ENCODE results near the gene MOB4. TPM values are rescaled to one million over a fixed set of nuclear protein-coding genes. Genes with fewer than 3 reads are reported as not detected.
"Not testable (repeated sequence)": the region's sequence is repeated elsewhere in the genome, so short reads cannot be mapped to it uniquely, and the experiment has no call there.

Gene MOB4
- total RNA-seq, 1 experiment from 2014 or later, result 20.5 TPM

GRCh38 chr2:197576631-197577030 lies 60.8 kb downstream of the MOB4 start:
- Mint-ChIP-seq H3K36me3 (ENCODE audit: insufficient read depth, unreplicated experiment) (peaks cover 5% of the 10 kb centered on the region), H3K9me3 (ENCODE audit: unreplicated experiment) (peaks cover 8% of the 10 kb centered on the region), H3K27me3 (ENCODE audit: insufficient read depth, unreplicated experiment) (no peaks in the 10 kb centered on the region), H3K4me1 (ENCODE audit: insufficient read depth, unreplicated experiment) (peaks cover 12% of the 10 kb centered on the region), H3K27ac (ENCODE audit: low read depth, unreplicated experiment) (peak overlapping the region; percentile 6), H3K4me3 (ENCODE audit: unreplicated experiment) (no peak overlapping the region)
- CTCF ChIA-PET, result interaction anchor here (0.6 to 3.4 kb wide), 9 partner anchors 17 to 1750 kb away, joined by 3 to 18 read pairs (median 3); no protein-coding TSS in a partner anchor
- peak; percentile 93 for DNase-seq (ENCODE audit: unreplicated experiment)
- intact Hi-C loops (cut with micrococcal nuclease), result no loop called here
- TF ChIP-seq, protein P1, sequence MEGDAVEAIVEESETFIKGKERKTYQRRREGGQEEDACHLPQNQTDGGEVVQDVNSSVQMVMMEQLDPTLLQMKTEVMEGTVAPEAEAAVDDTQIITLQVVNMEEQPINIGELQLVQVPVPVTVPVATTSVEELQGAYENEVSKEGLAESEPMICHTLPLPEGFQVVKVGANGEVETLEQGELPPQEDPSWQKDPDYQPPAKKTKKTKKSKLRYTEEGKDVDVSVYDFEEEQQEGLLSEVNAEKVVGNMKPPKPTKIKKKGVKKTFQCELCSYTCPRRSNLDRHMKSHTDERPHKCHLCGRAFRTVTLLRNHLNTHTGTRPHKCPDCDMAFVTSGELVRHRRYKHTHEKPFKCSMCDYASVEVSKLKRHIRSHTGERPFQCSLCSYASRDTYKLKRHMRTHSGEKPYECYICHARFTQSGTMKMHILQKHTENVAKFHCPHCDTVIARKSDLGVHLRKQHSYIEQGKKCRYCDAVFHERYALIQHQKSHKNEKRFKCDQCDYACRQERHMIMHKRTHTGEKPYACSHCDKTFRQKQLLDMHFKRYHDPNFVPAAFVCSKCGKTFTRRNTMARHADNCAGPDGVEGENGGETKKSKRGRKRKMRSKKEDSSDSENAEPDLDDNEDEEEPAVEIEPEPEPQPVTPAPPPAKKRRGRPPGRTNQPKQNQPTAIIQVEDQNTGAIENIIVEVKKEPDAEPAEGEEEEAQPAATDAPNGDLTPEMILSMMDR (IDR thresholded peaks at IDR 0.05; ENCODE audit: unreplicated experiment), result no peak
- no TSS peak for BruUV-seq (replicated peaks)
- POLR2A ChIA-PET, result interaction anchor here (0.7 to 3.9 kb wide), 17 partner anchors 12 to 144 kb away, joined by 3 to 42 read pairs (median 4); partner anchors contain the start of genes COQ10B, HSPD1, HSPE1 and MOB4

GRCh38 chr2:197577446-197577845 lies 61.6 kb downstream of the MOB4 start:
- Mint-ChIP-seq H3K36me3 (ENCODE audit: insufficient read depth, unreplicated experiment) (no peaks in the 10 kb centered on the region), H3K27ac (ENCODE audit: low read depth, unreplicated experiment) (peak overlapping the region; percentile 6), H3K27me3 (ENCODE audit: insufficient read depth, unreplicated experiment) (no peaks in the 10 kb centered on the region), H3K4me1 (ENCODE audit: insufficient read depth, unreplicated experiment) (peaks cover 12% of the 10 kb centered on the region), H3K4me3 (ENCODE audit: unreplicated experiment) (no peak overlapping the region), H3K9me3 (ENCODE audit: unreplicated experiment) (peaks cover 8% of the 10 kb centered on the region)
- no peak for DNase-seq (ENCODE audit: unreplicated experiment)
- intact Hi-C loops (cut with micrococcal nuclease), result no loop called here
- TF ChIP-seq, protein P1 (IDR thresholded peaks at IDR 0.05; ENCODE audit: unreplicated experiment), result no peak
- ChIA-PET POLR2A (interaction anchor here (1.3 to 3.9 kb wide), 4 partner anchors 17 to 78 kb away, joined by 5 to 42 read pairs (median 10); partner anchors contain the start of genes HSPD1 and HSPE1), CTCF (interaction anchor here (1.4 to 3.4 kb wide), 4 partner anchors 19 to 45 kb away, joined by 3 to 18 read pairs (median 10); no protein-coding TSS in a partner anchor)
- no TSS peak for BruUV-seq (replicated peaks)

DNA sequence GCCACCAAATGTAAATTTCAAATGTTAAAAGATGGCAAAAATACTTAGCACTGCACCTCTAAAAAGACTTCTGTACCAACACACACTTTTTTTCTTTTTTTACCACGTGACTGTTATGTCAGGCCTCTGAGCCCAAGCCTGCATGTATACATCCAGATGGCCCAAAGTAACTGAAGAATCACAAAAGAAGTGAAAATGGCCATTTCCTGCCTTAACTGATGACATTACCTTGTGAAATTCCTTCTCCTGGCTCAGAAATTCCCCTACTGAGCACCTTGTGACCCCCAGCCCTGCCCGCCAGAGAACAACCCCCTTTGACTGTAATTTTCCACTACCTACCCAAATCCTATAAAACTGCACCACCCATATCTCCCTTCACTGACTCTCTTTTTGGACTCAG lies 62.4 kb downstream of the MOB4 start:
- H3K27ac Mint-ChIP-seq (ENCODE audit: low read depth, unreplicated experiment); H3K36me3 Mint-ChIP-seq (ENCODE audit: insufficient read depth, unreplicated experiment); H3K4me3 Mint-ChIP-seq (ENCODE audit: unreplicated experiment); BruUV-seq (replicated peaks); intact Hi-C loops (cut with micrococcal nuclease); DNase-seq (ENCODE audit: unreplicated experiment); H3K27me3 Mint-ChIP-seq (ENCODE audit: insufficient read depth, unreplicated experiment); H3K9me3 Mint-ChIP-seq (ENCODE audit: unreplicated experiment): not testable (repeated sequence)
- H3K4me1 Mint-ChIP-seq (ENCODE audit: insufficient read depth, unreplicated experiment), result peaks cover 12% of the 10 kb centered on the region
- CTCF ChIA-PET, result interaction anchor here (0.6 to 3.4 kb wide), 2 partner anchors 21 to 53 kb away, joined by 3 to 13 read pairs; no protein-coding TSS in a partner anchor
- POLR2A ChIA-PET, result interaction anchor here (3.9 kb wide), 1 partner anchor 79 kb away, joined by 42 read pairs; the partner anchor contains the start of genes HSPD1 and HSPE1

DNA sequence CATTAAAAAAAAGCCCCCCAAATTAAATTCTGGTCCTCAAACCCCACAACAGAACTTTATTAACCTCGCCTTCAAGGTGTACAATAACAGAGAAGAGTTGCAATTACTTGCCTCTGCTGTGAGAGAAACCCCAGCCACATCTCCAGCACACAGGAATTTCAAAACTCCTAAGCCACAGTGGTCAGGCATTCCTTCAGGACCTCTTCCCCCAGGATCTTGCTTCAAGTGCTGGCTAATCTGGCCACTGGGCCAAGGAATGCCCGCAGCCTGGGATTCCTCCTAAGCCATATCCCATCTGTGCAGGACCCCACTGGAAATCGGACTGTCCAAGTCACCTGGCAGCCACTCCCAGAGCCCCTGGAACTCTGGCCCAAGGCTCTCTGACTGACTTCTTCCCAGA lies 64.3 kb downstream of the MOB4 start:
- intact Hi-C loops (cut with micrococcal nuclease); BruUV-seq (replicated peaks); POLR2A ChIA-PET: not testable (repeated sequence)

DNA sequence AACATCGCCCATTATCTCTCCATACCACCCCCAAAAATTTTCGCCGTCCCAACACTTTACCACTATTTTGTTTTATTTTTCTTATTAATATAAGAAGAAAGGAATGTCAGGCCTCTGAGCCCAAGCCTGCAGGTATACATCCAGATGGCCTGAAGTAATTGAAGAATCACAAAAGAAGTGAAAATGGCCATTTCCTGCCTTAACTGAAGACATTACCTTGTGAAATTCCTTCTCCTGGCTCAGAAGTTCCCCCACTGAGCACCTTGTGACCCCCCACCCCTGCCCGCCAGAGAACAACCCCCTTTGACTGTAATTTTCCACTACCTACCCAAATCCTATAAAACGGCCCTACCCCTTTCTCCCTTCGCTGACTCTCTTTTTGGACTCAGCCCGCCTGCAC lies 71.4 kb downstream of the MOB4 start:
- H3K9me3 Mint-ChIP-seq (ENCODE audit: unreplicated experiment); H3K27me3 Mint-ChIP-seq (ENCODE audit: insufficient read depth, unreplicated experiment); intact Hi-C loops (cut with micrococcal nuclease); H3K36me3 Mint-ChIP-seq (ENCODE audit: insufficient read depth, unreplicated experiment); POLR2A ChIA-PET; H3K27ac Mint-ChIP-seq (ENCODE audit: low read depth, unreplicated experiment); DNase-seq (ENCODE audit: unreplicated experiment); H3K4me1 Mint-ChIP-seq (ENCODE audit: insufficient read depth, unreplicated experiment); CTCF ChIA-PET; H3K4me3 Mint-ChIP-seq (ENCODE audit: unreplicated experiment); BruUV-seq (replicated peaks): not testable (repeated sequence)

More for the DNA sequence above, 64.3 kb downstream of the MOB4 start:
- H3K36me3 Mint-ChIP-seq (ENCODE audit: insufficient read depth, unreplicated experiment); H3K9me3 Mint-ChIP-seq (ENCODE audit: unreplicated experiment); CTCF ChIA-PET; DNase-seq (ENCODE audit: unreplicated experiment); H3K4me3 Mint-ChIP-seq (ENCODE audit: unreplicated experiment); H3K27me3 Mint-ChIP-seq (ENCODE audit: insufficient read depth, unreplicated experiment); H3K27ac Mint-ChIP-seq (ENCODE audit: low read depth, unreplicated experiment): not testable (repeated sequence)
- H3K4me1 Mint-ChIP-seq (ENCODE audit: insufficient read depth, unreplicated experiment), result peaks cover 12% of the 10 kb centered on the region

Measured in MCF 10A (cell line).